Measurements from ENCODE around the gene IQSEC1.

The IQSEC1 gene

GRCh38 chr3:13073326-13074005 lies at the start of gene IQSEC1:
IQSEC1 (minus strand) TSS chr3:13073429; CDS start chr3:13073014, 415 bp downstream.
- peak; percentile 68 to 88 (median 88) for DNase-seq

- peak in 1 of 3 experiments; percentile 53 for DNase-seq
Measured at GRCh38 chr3:13122081-13123012, 49.1 kb upstream of the IQSEC1 start.

- no peak for DNase-seq
Measured at GRCh38 chr3:13121553-13122001, 48.3 kb upstream of the IQSEC1 start.

GRCh38 chr3:13120928-13121552 lies 47.8 kb upstream of the IQSEC1 start:
- no peak for DNase-seq

GRCh38 chr3:13120289-13120927 lies 47.2 kb upstream of the IQSEC1 start:
- DNase-seq = no peak

DNA sequence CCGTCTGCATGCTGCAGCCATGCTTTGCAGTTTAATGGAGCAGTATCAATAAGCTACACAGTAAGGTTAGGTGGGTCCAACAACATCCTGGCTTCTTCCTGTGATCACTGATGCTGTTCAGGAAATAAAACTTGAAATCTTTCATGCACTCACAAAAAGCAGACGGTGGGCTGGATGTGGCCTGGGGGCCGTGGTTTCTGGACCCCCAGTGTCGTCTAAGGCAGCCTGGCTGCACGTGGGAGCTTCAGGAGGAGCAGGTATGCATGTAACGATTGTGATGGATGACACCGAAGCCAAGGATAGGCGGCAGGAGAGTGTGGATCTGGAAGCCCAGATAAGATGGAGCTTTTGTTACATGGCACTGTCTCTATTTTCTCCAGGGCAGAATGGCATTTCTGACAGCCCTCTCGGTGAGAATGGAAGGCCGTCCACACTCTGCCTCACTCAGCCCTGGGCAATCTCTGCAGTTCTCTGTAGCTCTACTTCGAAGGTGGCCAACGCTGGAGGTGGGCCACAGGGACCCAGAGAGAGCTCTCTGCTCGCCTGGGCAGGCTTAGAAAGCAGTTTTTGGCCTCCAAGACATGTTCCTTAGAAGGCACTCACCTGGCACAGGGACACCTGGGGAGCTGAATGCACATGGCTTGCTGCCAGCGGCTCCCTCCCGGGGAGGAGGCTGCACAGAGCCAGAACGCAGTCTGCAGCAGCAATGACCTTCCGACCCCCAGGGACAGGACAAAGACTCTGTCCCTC lies 46.4 kb upstream of the IQSEC1 start:
- peak in 2 of 3 experiments; percentile 11 to 47 for DNase-seq

DNA sequence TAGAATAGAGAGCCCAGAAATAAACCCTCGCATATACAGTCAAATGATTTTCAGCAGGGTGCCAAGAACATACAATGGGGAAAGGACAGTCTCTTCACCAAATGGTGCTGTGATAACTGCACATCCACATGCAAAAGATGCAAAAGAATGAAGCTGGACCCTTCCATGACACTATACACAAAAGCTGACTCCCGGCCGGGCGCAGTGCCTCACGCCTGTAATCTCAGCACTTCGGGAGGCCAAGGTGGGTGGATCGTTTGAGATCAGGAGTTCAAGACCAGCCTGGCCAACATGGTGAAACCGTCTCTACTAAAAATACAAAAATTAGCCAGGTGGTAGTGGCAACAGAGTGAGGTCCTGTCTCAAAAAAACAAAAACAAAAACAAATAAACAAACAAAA lies 43.2 kb upstream of the IQSEC1 start:
- no peak for DNase-seq

GRCh38 chr3:13115991-13116390 lies 42.8 kb upstream of the IQSEC1 start:
- DNase-seq = no peak

GRCh38 chr3:13115576-13115910 lies 42.3 kb upstream of the IQSEC1 start:
- no peak for DNase-seq

- no peak for DNase-seq
Measured at GRCh38 chr3:13114811-13115575, 41.8 kb upstream of the IQSEC1 start.

DNA sequence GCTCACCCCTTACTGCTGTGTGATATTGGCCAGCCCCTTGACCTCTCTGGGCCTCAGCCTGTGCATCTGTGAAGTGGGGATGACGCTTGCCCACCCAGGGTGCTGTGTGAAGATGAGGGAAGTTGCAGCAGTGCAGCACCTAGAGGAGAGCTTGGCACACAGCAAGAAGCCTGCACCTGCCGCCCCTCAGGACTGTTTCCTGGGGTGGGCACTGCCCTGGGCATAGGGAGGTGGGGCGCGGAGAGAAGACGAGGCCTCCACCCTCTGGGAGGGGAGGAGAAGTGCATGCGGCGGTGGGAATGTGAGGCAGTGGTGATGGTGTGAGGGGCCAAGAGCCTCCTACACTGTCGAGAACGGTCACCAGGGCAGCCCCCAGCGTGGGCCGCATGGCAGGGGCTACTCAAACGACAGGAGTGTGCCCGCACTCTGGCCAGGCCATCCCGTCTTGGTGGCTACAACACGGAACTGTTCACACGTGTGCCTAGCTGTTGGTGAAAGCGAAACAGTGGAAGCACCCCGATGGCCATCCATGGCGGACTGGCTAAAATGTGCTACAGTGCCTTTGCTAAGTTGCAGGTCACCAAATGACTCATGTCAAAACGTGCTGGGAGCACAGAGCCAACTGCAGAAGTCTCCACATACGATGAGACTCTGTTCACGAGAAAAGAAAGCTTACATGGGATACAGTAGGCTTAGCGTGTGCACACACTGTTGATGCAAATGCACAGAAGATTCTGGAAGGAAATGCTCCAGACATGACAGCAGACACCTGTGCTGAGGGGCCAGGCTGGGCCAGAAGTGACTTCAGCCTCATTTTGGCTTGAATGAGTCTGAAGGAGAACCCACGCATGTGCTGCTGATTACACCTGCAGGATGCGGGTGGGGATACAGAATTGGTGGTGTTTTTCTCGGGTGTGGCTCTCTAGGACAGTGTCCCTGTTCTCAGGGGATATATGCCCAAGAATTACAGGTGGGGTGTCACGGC lies 40.4 kb upstream of the IQSEC1 start:
- DNase-seq = no peak

DNA sequence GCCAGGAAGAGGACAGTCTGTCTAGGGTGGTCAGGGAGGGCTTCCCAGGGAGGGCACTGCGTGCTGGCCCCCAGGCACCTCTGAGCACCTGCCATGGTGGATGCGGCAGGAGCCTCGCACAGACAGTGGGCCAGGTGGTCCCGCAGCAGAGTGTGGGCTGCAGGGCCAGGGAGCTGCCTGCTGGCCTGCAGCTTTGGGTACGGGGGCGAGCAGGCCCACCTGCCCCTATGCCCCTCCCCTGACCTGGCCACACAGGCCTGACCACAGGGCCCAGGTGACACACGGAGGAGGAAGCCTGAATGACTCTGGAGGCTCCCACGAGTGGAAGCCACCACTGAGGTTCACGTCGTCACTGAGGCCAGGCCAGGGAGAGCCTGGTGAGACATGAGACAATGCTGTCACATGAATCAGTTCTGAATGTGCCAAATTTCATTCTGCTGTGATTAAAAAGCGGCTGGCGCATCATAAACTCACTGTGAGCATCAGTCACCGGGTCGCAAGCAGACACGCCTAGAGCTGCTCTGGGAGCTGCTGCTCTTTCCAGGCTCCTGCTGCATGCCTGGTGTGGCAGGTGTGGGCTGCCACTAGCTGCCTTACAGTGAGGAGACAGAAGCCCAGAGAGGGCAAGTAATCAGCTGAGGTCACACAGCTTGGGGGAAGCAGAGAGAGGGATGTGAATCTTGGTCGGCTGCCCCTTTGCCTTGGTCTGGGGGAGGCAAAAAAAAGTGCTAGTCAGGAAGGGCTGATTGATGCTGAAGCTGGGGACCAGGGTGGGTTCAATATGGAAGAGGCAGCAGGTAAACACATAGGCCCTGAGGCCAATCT lies 39.5 kb upstream of the IQSEC1 start:
- DNase-seq = peak in 1 of 3 experiments; percentile 3

GRCh38 chr3:13111873-13112520 lies 38.8 kb upstream of the IQSEC1 start:
- DNase-seq = peak in 2 of 3 experiments; percentile 54 to 64

DNA sequence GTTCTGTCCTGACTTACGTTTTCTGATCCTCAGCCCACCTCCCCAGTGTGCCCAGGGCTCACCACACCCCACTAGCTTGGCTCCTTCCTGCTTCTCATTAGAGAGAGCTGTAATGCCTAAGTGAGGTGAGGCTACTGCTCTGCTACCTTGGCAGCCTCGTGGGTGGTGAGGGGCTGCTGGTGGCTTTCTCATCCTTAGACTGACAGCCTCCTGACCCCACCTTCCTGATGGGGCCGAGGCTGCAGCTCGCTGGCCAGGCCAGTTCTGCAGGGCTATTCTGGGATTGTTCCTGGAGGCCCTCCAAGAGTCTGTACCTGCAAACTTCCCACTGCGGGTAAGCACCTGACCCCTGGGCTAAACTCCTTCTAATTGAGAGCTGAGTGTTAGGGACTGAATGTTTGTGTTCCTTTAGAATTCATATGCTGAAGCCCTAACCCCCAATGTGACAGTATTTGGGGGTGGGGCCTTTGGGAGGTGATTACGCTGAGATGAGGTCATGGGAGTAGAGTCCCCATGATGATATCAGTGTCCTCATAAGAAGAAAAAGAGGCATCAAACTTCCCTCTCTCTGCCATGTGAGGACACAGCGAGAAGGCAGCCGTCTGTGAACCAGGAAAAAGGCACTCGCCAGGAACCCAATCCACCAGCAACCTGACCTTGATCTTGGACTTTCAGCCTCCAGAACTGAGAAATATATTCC lies 38.1 kb upstream of the IQSEC1 start:
- DNase-seq = peak in 1 of 3 experiments; percentile 41

DNA sequence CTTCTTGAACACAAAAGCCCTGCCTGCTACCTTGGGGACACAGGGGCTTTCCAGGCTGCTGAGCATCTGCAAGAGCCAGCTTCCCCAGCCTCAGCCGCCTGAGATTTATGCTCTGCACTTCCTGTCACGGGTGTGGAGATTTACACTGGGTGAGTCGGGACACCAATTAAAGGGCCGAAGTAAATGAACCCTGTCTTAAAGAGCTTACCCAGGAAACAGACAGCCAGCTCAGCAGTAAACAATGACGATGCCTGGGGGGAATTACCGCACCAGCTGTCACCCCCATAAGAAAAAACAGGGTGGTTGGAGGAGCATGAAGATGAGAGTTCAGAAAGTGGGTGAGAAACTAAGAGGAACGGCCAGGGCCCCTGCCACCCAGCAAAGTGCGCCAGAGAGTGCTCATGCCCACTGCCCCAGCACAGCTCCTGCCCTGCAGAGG lies 37.5 kb upstream of the IQSEC1 start:
- peak in 2 of 3 experiments; percentile 13 to 56 for DNase-seq

DNA sequence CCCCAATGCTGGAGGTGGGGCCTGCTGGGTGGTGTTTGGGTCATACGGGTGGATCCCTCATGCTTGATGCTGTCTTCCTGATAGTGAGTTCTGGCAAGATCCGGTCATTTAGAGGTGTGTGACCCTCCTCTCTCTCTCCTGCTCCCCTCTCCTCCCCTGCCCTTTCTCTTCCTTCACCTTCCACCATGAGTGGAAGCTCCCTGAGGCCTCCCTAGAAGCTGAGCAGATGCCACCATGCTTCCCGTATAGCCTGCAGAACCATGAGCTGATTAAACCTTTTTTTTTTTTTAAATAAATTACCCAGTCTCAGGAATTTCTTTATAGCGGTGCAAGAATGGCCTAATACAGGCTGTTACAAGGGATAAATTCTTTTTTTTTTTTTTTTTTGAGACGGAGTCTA lies 36.3 kb upstream of the IQSEC1 start:
- DNase-seq = no peak

DNA sequence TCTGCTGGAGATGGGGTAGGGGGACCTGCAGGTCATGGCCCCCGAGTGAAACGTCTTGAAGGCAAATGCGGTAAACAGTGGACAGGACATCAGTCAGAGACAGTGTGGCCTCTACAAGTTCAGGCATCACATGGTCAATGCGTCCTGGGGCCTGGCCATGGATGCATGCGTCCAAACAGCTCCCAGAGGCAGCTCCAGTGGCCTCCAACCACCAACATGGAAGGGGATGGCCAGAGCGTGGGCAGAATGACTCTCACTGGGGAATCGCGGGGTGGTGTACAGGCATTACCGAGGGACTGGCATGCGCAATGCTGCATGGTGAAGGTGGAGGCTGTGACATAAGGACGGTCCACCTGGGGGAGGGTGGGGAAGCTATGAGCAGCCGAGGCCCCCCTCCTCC lies 35.6 kb upstream of the IQSEC1 start:
- DNase-seq = no peak

- DNase-seq = no peak
Measured at GRCh38 chr3:13107661-13108060, 34.4 kb upstream of the IQSEC1 start.

Measured in NCI-H1417 (cell line).